DOHH2 (cell line): ENCODE results near the gene CRACR2A.

Experiments used
- H3F3A ChIP-seq: fragments of 200-600 bp; sonication (generic), shearing (Covaris generic); 2 replicates; pipeline ENCODE4 v1.6.0; 2016; ENCODE audit warnings: antibody characterized with exemption, mild to moderate bottlenecking; ENCODE audit not compliant: control insufficient read depth, insufficient read depth
- H3K27ac ChIP-seq: fragments of 200-600 bp; sonication (generic); 2 replicates; pipeline ENCODE4 v1.5.1; 2014; ENCODE audit warnings: low read depth, mild to moderate bottlenecking, low read length, moderate library complexity
- H3K27me3 ChIP-seq: fragments of 200-600 bp; sonication (generic); 2 replicates; pipeline ENCODE4 v1.6.1; 2014; ENCODE audit warnings: mild to moderate bottlenecking, low read length, mixed read lengths; ENCODE audit not compliant: control insufficient read depth
- H3K36me3 ChIP-seq: fragments of 200-600 bp; sonication (generic); 2 replicates; pipeline ENCODE4 v1.6.1; 2014; ENCODE audit warnings: mild to moderate bottlenecking, low read length, moderate library complexity, mixed read lengths; ENCODE audit not compliant: control insufficient read depth
- H3K4me1 ChIP-seq: fragments of 200-600 bp; sonication (generic); 2 replicates; pipeline ENCODE4 v1.6.1; 2014; ENCODE audit warnings: mild to moderate bottlenecking, low read length, mixed read lengths; ENCODE audit not compliant: control insufficient read depth
- H3K4me2 ChIP-seq: fragments of 200-600 bp; sonication (generic); 2 replicates; pipeline ENCODE4 v1.6.0; 2014; ENCODE audit warnings: mild to moderate bottlenecking, low read length, moderate library complexity
- H3K4me3 ChIP-seq: fragments of 200-600 bp; sonication (generic); 2 replicates; pipeline ENCODE4 v1.5.1; 2014; ENCODE audit warnings: mild to moderate bottlenecking, low read length, mixed read lengths
- H3K79me2 ChIP-seq: fragments of 200-600 bp; sonication (generic); 2 replicates; pipeline ENCODE4 v1.6.1; 2014; ENCODE audit warnings: mild to moderate bottlenecking, low read length, mixed read lengths; ENCODE audit not compliant: control insufficient read depth
- H3K9me2 ChIP-seq: fragments of 200-600 bp; sonication (generic); replicated peaks from 2 replicates; pipeline ENCODE4 v1.6.1; 2014; ENCODE audit warnings: mild to moderate bottlenecking, low read length, mixed read lengths; ENCODE audit not compliant: control insufficient read depth
- H3K9me3 ChIP-seq: fragments of 200-600 bp; sonication (generic); 2 replicates; pipeline ENCODE4 v1.6.1; 2014; ENCODE audit warnings: antibody characterized with exemption, low read length, mixed read lengths; ENCODE audit not compliant: control insufficient read depth, insufficient read depth
- H4K20me1 ChIP-seq: fragments of 200-600 bp; sonication (generic); 2 replicates; pipeline ENCODE4 v1.6.0; 2014; ENCODE audit warnings: low read depth, mild to moderate bottlenecking, antibody characterized with exemption, low read length, moderate library complexity; ENCODE audit not compliant: control insufficient read depth, insufficient read depth
- EZH2phosphoT487 ChIP-seq: fragments of 200-600 bp; sonication (generic); IDR thresholded peaks from 2 replicates; pipeline ENCODE4 v1.6.1; 2017; ENCODE audit warnings: borderline replicate concordance, mild to moderate bottlenecking, antibody characterized with exemption, low read length, moderate library complexity, mixed read lengths
- TF ChIP-seq, protein P1 (sequence below): fragments of 200-600 bp; sonication (generic); IDR thresholded peaks from one replicate; pipeline ENCODE4 v1.5.1; 2014; ENCODE audit warnings: antibody characterized with exemption, mild to moderate bottlenecking, low read depth, low read length; ENCODE audit not compliant: poor library complexity, severe bottlenecking

The CRACR2A gene

DNA sequence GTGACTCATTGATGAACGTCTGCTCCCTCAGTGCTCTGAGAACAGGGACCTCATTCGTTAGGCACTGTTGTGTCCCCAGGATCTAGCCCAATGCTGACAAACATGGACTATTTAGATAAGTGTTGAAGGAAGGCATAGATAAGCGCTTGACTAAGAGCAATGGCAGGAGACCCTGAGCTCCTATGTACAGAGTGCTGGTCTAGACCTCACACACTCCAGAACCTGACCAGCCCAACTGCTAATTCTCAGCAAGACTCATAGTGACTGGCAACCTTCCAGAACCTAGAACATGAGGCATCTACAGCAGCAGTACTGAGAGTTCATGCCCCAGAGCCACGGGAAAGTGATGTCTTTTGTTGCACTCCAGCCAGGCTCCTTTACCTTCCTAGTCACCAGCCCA is 69.2 kb downstream of the CRACR2A start:
- Histone ChIP-seq H3K79me2 (no peaks in the 10 kb centered on the region), H3K4me1 (no peaks in the 10 kb centered on the region), H3K4me2 (no peak overlapping the region), H3K27me3 (no peaks in the 10 kb centered on the region), H3F3A (no peaks in the 10 kb centered on the region), H3K4me3 (no peak overlapping the region), H4K20me1 (no peaks in the 10 kb centered on the region; the same call in 1 of the 2 replicates), H3K27ac (no peak overlapping the region), H3K9me3 (no peaks in the 10 kb centered on the region), H3K9me2 (no peaks in the 10 kb centered on the region), H3K36me3 (peaks cover 14% of the 10 kb centered on the region)
- no peak for TF ChIP-seq EZH2phosphoT487
- TF ChIP-seq, protein P1, sequence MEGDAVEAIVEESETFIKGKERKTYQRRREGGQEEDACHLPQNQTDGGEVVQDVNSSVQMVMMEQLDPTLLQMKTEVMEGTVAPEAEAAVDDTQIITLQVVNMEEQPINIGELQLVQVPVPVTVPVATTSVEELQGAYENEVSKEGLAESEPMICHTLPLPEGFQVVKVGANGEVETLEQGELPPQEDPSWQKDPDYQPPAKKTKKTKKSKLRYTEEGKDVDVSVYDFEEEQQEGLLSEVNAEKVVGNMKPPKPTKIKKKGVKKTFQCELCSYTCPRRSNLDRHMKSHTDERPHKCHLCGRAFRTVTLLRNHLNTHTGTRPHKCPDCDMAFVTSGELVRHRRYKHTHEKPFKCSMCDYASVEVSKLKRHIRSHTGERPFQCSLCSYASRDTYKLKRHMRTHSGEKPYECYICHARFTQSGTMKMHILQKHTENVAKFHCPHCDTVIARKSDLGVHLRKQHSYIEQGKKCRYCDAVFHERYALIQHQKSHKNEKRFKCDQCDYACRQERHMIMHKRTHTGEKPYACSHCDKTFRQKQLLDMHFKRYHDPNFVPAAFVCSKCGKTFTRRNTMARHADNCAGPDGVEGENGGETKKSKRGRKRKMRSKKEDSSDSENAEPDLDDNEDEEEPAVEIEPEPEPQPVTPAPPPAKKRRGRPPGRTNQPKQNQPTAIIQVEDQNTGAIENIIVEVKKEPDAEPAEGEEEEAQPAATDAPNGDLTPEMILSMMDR: no peak

DNA sequence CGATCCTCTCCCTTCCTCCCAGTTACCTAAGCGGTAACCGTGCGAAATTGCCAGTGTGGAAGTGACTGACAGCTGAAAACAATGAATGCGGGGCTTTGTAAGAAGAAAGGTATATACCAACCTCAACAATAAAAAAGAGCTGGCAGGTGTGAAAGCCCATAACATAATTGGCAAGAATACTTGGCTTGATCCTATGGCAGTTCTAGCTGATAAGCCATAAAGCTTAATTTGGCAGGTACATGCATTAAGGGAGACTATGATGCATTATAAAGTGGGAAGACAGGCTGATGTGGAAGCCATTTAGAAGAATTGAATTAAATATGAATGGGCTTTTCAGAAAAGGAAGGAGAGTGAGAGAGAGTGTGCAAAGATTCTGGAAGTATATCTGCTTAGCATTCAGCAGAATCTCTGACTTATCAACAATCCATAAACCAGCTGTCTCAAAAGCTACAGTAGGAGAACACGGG is 71.3 kb downstream of the CRACR2A start:
- TF ChIP-seq, protein P1: no peak
- no peak for TF ChIP-seq EZH2phosphoT487
- H3K27me3 ChIP-seq: no peaks in the 10 kb centered on the region

GRCh38 chr12:3680919-3681594 is 71.9 kb downstream of the CRACR2A start:
- no peaks in the 10 kb centered on the region; the same call in 1 of the 2 replicates for H4K20me1 ChIP-seq
- H3F3A ChIP-seq: no peaks in the 10 kb centered on the region
- H3K27me3 ChIP-seq: no peaks in the 10 kb centered on the region
- no peak overlapping the region for H3K4me2 ChIP-seq
- H3K4me3 ChIP-seq: no peak overlapping the region
- no peaks in the 10 kb centered on the region for H3K9me2 ChIP-seq
- no peaks in the 10 kb centered on the region for H3K79me2 ChIP-seq
- H3K36me3 ChIP-seq: peaks cover 31% of the 10 kb centered on the region
- no peak overlapping the region for H3K27ac ChIP-seq
- H3K4me1 ChIP-seq: no peaks in the 10 kb centered on the region
- no peaks in the 10 kb centered on the region for H3K9me3 ChIP-seq
- TF ChIP-seq, protein P1: no peak
- no peak for TF ChIP-seq EZH2phosphoT487

More for the DNA sequence above, 71.3 kb downstream of the CRACR2A start:
- H3K9me2 ChIP-seq: no peaks in the 10 kb centered on the region
- no peaks in the 10 kb centered on the region for H3K9me3 ChIP-seq
- H3F3A ChIP-seq: no peaks in the 10 kb centered on the region
- H4K20me1 ChIP-seq: no peaks in the 10 kb centered on the region; the same call in 1 of the 2 replicates
- no peak overlapping the region for H3K4me2 ChIP-seq
- no peak overlapping the region for H3K4me3 ChIP-seq
- H3K36me3 ChIP-seq: peaks cover 29% of the 10 kb centered on the region
- H3K27ac ChIP-seq: no peak overlapping the region
- H3K4me1 ChIP-seq: no peaks in the 10 kb centered on the region
- no peaks in the 10 kb centered on the region for H3K79me2 ChIP-seq
